ENCODE measurements around the gene PCDHGA8.
"Not testable (repeated sequence)": the region's sequence is repeated elsewhere in the genome, so short reads cannot be mapped to it uniquely, and the experiment has no call there.

The PCDHGA8 gene

DNA sequence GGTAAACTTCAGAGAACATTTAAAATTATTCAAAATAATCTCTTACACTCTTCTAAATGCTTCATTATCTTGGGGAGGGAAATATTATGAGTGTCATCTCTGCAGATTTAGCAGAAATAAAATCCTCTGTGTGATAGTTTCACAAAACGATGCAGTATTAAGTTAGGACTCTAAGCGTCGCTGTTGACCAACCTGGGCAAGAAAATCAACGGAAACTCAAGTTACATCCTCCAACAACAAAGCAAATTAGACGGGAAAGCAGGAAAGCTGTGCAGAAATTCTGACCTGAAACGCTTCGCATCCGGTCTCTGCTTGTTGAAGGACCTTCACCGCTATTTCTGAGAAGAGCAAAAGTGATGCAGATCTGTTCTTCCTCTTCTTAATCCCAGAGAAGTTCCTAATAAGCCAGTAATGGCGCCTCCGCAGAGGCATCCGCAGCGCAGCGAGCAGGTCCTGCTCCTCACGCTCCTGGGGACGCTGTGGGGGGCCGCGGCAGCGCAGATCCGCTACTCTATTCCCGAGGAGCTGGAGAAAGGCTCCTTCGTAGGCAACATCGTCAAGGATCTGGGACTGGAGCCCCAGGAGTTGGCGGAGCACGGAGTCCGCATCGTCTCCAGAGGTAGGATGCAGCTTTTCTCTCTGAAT lies 18.6 kb upstream of the PCDHGA8 start, which contains the start of gene PCDHGA6:
Gene PCDHGA6, plus strand, starts transcription at position 219 of the 645 bp plus-strand sequence. Its CDS starts 193 bp downstream, at position 412.
- no peaks in the 10 kb centered on the region for H3K36me3 ChIP-seq (ENCODE audit: insufficient read depth, low read length)
- no peak within 1 kb of the TSS for H3K4me2 ChIP-seq (ENCODE audit: low read length)
- TF ChIP-seq EZH2 (IDR thresholded peaks at IDR 0.05; ENCODE audit: borderline replicate concordance, low read length): no peak
- TF ChIP-seq, protein P1, sequence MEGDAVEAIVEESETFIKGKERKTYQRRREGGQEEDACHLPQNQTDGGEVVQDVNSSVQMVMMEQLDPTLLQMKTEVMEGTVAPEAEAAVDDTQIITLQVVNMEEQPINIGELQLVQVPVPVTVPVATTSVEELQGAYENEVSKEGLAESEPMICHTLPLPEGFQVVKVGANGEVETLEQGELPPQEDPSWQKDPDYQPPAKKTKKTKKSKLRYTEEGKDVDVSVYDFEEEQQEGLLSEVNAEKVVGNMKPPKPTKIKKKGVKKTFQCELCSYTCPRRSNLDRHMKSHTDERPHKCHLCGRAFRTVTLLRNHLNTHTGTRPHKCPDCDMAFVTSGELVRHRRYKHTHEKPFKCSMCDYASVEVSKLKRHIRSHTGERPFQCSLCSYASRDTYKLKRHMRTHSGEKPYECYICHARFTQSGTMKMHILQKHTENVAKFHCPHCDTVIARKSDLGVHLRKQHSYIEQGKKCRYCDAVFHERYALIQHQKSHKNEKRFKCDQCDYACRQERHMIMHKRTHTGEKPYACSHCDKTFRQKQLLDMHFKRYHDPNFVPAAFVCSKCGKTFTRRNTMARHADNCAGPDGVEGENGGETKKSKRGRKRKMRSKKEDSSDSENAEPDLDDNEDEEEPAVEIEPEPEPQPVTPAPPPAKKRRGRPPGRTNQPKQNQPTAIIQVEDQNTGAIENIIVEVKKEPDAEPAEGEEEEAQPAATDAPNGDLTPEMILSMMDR (IDR thresholded peaks at IDR 0.05; ENCODE audit: low read length): peak; percentile 18; the same call in 1 of the 2 replicates
- no peaks in the 10 kb centered on the region for H3K27me3 ChIP-seq (ENCODE audit: insufficient read depth, low read length)
- H3K27ac ChIP-seq (ENCODE audit: low read depth, low read length, poor library complexity, severe bottlenecking): no peak within 1 kb of the TSS
- H2AFZ ChIP-seq (ENCODE audit: low read length): no peak within 1 kb of the TSS
- no peak within 1 kb of the TSS for H3K9ac ChIP-seq (ENCODE audit: low read length)
- H3K4me1 ChIP-seq (ENCODE audit: insufficient read depth, low read length, severe bottlenecking): no peaks in the 10 kb centered on the region
- 0 out of 2 replicates have a peak, but pooled peaks cover 3% of the 10 kb centered on the region for H3F3A ChIP-seq (ENCODE audit: insufficient read depth, low read length)
- H3K9me2 ChIP-seq (ENCODE audit: low read depth, low read length): no peaks in the 10 kb centered on the region
- peaks cover 19% of the 10 kb centered on the region for H3K9me3 ChIP-seq (ENCODE audit: low read length)
- H3K79me2 ChIP-seq (ENCODE audit: insufficient read depth, low read length): no peaks in the 10 kb centered on the region
- no peak within 1 kb of the TSS for H3K4me3 ChIP-seq (ENCODE audit: low read depth, low read length, poor library complexity, severe bottlenecking)
- H4K20me1 ChIP-seq (ENCODE audit: insufficient read depth, low read length): no peaks in the 10 kb centered on the region

DNA sequence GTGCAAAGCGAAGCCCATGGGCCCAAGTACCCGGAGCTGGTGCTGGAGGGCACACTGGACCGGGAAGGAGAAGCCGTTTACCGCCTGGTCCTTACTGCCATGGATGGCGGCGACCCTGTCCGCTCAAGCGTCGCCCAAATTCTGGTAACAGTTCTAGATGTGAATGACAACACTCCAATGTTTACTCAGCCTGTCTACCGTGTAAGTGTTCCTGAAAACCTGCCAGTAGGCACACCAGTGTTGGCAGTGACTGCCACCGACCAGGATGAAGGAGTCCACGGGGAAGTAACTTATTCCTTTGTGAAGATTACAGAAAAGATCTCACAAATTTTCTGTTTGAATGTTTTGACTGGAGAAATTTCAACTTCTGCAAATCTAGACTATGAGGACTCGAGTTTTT lies 17.8 kb upstream of the PCDHGA8 start:
- TF ChIP-seq EZH2 (IDR thresholded peaks at IDR 0.05; ENCODE audit: borderline replicate concordance, low read length): no peak
- TF ChIP-seq, protein P1 (IDR thresholded peaks at IDR 0.05; ENCODE audit: low read length): no peak
- H3K9me2 ChIP-seq (ENCODE audit: low read depth, low read length): no peaks in the 10 kb centered on the region
- H3K9me3 ChIP-seq (ENCODE audit: low read length): peaks cover 19% of the 10 kb centered on the region
- H3K36me3 ChIP-seq (ENCODE audit: insufficient read depth, low read length): no peaks in the 10 kb centered on the region
- H3K27me3 ChIP-seq (ENCODE audit: insufficient read depth, low read length): no peaks in the 10 kb centered on the region
- no peak overlapping the region for H3K4me3 ChIP-seq (ENCODE audit: low read depth, low read length, poor library complexity, severe bottlenecking)
- H2AFZ ChIP-seq (ENCODE audit: low read length): no peak overlapping the region
- H3F3A ChIP-seq (ENCODE audit: insufficient read depth, low read length): 0 out of 2 replicates have a peak, but pooled peaks cover 3% of the 10 kb centered on the region
- no peaks in the 10 kb centered on the region for H3K4me1 ChIP-seq (ENCODE audit: insufficient read depth, low read length, severe bottlenecking)
- no peak overlapping the region for H3K27ac ChIP-seq (ENCODE audit: low read depth, low read length, poor library complexity, severe bottlenecking)
- no peak overlapping the region for H3K9ac ChIP-seq (ENCODE audit: low read length)
- no peaks in the 10 kb centered on the region for H4K20me1 ChIP-seq (ENCODE audit: insufficient read depth, low read length)
- no peak overlapping the region for H3K4me2 ChIP-seq (ENCODE audit: low read length)
- H3K79me2 ChIP-seq (ENCODE audit: insufficient read depth, low read length): no peaks in the 10 kb centered on the region

DNA sequence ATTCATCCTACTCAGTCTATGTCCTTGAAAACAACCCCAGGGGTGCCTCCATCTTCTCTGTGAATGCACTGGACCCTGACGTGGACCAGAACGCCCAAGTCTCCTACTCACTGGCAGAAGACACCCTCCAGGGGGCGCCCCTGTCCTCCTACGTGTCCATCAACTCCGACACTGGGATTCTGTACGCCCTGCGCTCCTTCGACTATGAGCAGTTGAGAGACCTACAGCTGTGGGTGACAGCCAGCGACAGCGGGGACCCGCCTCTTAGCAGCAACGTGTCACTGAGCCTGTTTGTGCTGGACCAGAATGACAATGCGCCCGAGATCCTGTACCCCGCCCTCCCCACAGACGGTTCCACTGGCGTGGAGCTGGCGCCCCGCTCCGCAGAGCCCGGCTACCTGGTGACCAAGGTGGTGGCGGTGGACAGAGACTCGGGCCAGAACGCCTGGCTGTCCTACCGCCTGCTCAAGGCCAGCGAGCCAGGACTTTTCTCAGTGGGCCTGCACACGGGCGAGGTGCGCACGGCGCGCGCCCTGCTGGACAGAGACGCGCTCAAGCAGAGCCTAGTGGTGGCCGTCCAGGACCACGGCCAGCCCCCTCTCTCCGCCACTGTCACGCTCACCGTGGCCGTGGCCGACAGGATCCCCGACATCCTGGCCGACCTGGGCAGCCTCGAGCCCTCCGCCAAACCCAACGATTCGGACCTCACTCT lies 16.8 kb upstream of the PCDHGA8 start:
- not testable (repeated sequence) for H3K4me3 ChIP-seq (ENCODE audit: low read depth, low read length, poor library complexity, severe bottlenecking); H4K20me1 ChIP-seq (ENCODE audit: insufficient read depth, low read length); H3K9ac ChIP-seq (ENCODE audit: low read length); H3K36me3 ChIP-seq (ENCODE audit: insufficient read depth, low read length); H3K27me3 ChIP-seq (ENCODE audit: insufficient read depth, low read length); H3K27ac ChIP-seq (ENCODE audit: low read depth, low read length, poor library complexity, severe bottlenecking); H3K4me1 ChIP-seq (ENCODE audit: insufficient read depth, low read length, severe bottlenecking); H3K79me2 ChIP-seq (ENCODE audit: insufficient read depth, low read length); H3K9me2 ChIP-seq (ENCODE audit: low read depth, low read length); H3K4me2 ChIP-seq (ENCODE audit: low read length); H2AFZ ChIP-seq (ENCODE audit: low read length); H3F3A ChIP-seq (ENCODE audit: insufficient read depth, low read length)
- peaks cover 19% of the 10 kb centered on the region for H3K9me3 ChIP-seq (ENCODE audit: low read length)

Data from OCI-LY1 (cell line).